ENCODE data around the gene PAK6.

Gene PAK6

DNA sequence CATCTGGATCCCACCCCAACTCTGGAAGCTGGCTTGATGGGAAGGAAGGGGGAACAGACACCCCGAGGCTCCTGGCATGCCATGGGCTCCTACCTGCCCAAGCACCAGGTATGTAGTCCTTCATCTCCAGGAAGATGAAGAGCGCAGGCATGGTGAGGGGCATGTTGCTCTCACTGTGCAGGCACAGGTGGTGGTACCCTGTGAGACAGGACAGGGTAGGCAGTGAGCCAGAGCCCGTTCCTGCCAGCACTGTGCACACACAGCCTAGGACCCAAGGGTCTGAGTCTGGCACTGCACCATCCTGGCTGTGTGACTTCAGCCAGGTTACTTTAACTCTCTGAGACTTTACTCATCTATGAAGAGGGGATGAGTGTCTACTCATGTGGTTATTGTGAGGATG is 53.4 kb downstream of the PAK6 start:
- DNase-seq (ENCODE audit: low read depth in 2 of 2), result no peak

DNA sequence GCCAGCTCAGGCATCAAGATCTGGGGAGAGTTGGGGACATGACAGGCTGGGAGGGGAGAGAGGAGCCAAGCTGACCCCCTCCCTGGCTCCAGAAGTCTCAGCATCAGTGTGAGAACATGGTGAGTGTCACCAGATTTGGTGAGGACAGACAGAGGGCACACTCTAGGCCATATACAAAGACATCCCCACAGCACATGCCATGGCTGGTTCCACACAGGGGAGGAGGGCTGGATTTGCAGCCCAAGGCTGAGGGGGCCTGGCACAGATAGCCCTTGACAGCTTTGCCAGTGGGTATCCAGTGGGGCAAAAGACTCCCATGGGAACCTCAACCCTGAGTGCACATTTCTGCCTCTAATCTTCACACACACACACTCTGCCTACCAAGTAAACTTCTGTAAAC is 54.1 kb downstream of the PAK6 start:
- DNase-seq (ENCODE audit: low read depth in 2 of 2), result no peak

DNA sequence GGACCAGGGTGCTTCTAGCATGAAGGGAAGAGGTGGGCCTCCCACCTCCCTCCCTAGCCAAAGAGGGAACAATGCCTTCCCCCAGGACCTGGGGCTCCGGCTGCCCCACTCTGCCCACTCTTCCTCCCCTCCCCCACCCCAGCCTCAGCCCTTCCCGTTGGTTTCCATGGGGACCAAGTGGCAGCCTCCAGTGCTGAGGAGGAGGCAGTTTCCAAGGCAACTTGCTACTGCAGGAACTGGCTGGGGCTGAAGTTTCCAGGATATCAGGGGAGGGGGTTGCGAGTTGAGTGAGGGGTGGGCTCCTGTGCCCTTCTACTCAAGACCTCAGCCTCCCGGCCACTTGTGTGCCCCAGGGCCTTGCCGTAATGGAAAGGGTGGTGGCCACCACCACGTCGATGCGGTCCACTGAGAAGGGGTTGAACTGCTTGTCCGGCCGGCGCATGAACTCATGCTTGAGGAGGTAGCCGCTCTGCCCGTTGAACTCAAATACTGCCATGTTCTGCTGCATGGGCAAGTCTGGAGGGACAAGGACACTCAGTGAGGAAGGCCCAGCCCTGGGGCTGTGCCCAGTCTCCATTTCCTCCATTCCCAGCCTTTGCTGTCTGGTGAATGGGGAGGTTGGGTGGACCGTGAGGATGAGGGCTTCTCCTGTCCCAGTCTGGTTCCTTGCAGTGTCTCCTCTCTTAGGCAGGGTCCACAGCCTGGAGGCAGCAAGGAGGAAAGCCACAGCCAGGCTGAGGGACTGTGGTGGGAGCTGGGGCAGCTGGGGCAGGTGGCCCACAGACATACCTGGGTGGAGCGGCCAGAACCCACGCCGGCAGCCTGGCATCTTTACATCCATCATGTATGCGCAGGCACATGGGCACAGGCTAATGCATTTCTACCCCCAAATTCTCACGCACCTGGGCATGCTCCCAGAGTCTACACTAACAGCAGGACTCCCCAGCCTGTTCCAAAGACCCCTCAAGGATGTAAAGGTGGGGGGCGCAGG is 55.3 kb downstream of the PAK6 start:
- no peak for DNase-seq (ENCODE audit: low read depth in 2 of 2)

DNA sequence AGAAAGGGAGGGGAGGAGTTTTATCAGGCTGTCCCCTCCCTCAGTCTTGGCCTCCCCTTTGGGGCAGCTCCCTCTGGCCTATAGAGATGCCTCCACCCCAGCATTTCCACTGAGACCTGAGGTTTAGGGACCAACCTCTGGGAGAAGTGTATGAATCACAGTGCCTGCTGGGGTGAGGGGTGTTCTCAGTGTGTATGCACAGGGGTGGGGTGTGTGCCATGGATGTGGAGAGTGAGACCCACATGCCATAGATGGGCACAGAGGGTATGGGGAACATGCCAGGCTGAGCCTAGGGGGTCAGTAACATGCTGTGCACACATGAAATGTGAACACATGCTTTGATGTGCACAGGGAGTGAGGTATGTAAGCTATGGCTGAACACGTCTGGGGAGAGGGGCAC is 56.4 kb downstream of the PAK6 start:
- no peak for DNase-seq (ENCODE audit: low read depth in 2 of 2)

DNA sequence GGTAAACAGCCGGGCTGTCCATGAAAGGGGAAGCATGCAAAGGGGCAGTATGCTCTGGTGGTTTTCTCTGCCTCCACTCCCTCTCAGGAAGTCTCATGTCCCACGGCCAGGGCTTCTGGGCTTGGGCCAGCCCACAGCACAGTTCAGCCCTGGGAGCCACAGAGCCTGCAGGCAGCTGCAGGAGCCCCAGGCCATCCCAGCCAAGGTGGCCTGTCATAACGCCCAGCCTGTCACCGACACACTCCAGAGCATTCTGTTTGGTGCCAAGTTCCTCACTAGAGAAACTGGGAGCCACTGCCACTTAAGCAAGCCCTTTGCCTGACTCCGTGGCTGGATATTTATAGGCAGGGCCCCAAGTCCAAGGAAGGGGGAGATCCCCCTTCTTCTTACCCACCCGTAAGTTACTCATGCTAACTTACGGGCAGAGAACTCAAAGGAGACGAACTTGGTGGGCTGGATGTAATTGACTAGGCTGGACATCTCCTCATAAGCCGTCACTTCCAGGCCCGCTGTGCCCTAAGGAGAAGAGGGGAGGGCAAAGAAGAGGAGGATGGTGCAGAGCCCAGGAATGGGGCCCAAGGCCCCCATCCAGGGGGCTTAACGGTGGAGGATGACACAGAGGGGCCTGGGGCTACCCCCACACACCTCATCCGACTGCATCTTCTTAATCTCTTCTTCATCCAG is 57.2 kb downstream of the PAK6 start:
- no peak for DNase-seq (ENCODE audit: low read depth in 2 of 2)

DNA sequence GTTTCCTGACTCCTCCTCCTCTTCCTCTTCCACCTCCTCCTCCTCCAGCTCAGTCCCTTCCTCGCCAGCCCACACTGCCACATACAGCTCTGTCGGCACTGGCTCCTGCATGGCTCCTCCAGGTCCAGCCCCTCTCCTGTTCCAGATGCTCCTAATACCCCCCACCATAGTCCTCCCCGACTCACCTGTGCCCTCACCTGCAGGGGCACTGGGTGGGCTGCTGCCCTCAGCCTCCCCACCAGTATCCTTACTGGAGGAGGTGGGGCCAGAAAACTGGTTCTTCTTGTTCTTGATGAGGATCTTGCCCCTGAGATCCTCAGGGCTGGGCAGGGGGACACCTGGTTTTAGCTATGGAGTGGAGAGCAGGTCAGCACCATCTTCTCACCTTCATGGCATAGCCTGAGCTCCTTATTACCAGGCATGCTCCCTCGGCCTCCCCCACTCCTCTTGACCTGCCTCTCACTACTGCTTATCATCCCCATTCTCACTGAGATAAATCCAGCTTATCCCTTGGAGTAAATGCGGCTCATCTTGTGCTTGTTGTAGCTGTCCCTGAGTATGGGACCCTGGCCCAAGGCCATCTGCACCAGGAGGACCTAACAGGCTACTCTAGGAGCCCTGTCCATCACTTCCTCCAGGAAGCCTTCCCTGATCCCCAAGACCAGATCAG is 57.8 kb downstream of the PAK6 start:
- DNase-seq (ENCODE audit: low read depth in 2 of 2), result no peak

DNA sequence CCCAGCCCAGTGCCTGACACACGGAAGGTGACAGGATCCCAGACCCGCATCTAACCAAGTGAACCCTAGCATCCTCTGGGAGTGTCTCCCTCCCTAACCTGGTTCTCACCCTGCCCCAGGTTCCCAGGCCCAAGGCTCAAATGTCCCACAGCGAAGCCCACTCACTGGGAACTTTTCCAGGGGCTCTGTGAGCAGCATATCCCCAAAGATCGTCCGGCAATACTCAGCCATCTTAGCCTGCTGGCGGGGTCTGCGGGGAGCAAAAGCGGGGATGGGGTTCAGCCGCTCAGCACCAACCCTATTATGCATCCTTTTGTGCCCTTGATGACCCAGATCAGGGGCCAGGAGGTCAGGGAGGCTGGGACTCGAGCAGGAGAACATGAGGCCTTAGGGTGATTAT is 58.5 kb downstream of the PAK6 start:
- no peak for DNase-seq (ENCODE audit: low read depth in 2 of 2)

DNA sequence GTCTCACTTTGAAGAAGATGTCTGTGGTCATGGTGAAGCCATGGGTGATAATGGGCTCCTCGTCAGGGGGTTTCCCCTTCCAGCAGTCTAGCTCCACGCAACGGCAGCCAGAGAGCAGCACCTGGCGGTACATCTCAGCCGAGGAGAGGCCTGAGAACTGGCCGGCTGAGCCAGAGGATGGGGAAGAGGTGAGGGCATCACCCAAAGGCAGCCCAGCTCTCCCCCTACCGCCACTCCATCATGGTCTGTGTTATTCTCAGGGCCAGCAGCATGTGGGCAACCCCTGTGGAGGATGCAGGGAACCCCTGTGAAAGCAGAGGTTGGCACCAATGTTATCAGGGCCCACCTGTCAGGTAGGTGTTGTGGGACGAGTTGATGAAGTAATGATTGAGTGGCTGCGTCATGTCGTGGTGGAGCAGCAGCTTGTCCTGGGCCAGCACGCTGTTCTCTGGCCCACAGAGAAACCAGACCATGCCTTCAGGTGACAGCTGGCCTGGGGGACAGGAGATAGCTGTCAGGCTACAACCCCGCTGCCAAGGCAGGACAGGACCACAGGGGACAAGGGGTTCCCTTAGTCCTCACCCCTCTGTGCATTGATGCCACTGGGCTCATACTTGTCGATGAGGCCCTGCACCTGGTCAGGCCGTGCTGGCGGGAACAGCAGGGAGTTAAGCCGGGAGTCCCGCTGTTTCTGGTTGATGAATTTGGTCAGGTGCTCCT is 59.5 kb downstream of the PAK6 start:
- no peak for DNase-seq (ENCODE audit: low read depth in 2 of 2)

DNA sequence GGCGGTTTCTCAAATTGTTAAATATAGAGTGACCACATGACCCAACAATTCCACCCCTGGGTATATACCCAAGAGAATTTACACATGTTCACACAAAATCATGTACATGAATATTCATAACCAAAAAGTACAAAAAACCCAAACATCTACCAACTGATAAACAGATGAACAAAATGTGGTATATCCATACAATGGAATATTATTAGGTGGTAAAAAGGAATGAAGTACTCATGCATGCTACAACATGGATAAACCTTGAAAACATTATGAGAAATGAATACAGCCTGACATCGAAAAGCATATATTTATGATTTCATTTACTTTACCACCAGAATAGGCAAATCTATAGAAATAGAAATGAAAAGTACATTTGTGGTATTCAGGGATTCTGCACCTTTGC is 61.5 kb downstream of the PAK6 start:
- no peak for DNase-seq (ENCODE audit: low read depth in 2 of 2)

DNA sequence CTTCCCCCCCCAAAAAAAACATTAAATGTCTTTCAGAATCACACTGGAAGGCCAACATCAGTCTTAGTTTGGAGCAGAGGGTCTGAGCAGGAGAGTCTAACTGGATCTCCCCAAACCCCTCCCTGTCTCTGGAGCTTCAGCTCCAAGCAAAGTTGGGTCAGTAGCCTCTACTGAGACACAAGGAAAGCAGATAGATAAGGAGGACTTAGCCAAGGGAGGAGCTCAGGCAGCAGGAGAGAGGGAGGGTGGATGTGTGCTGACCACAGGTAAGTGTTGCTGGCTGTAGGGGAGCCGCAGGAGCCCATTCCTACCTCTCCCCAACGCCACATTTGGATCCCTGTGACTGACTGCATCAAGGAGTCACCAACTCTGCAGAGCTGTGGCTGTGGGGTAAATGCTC is 61.9 kb downstream of the PAK6 start:
- DNase-seq (ENCODE audit: low read depth in 2 of 2), result no peak

DNA sequence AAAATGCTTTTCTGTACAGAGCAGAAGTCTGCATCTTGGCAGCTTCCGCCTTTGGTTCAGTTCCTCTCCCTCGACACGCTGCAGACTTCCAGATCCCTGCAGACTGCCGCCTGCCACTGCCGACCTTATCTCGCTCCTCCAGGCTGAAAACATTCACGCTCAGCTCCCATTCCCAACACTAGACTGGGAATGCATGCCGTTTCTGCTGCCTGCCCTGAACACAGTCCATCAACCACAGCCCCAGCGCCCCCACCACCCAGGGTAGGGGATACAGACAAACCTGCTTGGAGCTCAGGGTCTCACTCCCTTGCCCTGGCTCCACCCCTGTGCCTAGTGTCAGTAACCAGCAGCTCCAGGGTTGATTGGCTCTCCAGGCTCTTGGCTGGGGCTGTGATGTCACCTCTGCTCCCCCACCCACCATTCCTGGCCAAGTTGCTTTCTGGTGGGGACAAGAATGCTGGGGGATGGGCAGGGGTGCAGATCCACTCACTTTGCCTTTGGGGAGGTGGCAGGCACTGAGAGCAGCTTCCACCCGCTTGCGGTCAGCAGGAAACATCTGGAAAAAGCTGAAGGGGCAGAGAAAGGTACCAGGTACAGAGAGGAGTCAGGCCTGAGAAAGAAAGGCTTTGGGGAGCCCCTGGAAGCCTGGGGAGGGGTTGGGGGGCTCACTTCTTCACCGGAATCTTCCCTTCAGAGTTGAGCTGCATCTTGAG is 62.8 kb downstream of the PAK6 start:
- DNase-seq (ENCODE audit: low read depth in 2 of 2), result no peak

DNA sequence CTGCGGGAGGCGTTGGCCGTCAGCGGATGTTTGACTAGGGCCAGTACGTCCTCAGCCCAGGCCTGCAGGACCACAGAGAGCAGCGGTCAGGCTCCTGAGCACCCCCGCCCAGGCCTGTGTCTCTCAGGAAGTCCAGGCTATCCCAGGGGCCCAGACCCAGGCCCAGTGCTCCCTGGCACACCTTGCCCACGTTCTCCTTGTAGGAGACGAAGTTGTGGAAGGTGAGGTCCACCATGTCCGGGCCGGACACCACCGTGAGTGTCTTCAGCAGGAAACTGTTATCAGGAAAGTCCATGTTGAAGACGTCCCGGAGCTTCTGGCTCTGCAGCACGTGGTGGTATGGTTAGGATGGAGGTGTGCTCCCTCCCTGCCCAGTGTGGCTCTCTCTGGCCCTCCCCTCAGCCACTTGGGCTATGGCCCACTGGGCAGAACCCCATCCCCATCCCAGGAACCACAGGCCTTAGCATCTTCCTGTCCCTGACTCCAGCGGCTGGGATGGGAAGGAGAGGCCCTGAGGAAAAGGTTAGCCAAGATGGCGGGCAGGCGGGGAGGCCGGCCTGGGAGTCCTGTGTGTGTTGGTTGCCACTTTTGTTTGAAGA is 63.5 kb downstream of the PAK6 start:
- DNase-seq (ENCODE audit: low read depth in 2 of 2), result no peak

DNA sequence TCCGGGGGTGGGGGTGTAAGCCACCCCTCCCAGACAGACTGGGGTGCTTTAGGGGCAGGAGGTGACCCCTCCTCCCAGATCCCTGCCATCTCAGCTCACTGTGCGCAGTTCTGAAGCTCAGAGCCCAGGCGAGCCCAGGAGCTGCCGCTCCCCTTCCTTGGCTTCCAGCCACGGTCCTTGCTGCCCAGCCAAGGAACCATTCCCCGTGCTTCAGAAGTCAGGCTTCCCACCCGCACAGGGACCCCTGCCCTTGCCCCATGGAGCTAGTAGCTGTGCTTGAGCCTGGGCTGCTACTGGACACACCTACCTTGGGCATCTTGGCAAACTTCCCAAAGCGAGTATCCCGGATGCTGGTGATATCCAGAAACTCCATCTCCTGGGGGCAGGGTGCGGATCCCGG is 64.1 kb downstream of the PAK6 start:
- no peak for DNase-seq (ENCODE audit: low read depth in 2 of 2)

DNA sequence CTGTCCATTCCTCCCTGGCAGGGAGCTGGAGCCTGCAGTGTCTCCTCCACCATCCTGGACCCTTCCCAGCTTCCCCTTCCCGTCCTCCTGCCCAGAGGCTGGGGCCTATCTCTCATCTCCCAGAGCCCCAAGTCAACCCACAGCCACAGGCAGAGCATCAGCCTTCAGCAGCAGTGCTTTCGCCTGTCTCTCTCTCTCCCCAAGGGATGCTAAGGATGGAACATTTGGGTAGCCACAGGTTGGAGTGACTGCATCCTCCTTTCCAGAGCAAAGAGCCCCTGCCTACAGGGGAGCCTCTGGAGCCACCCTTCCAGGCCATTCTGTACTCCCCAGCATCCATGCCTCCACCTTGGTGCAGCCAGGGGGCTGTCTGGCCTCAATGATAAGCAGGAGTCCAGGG is 64.7 kb downstream of the PAK6 start:
- DNase-seq (ENCODE audit: low read depth in 2 of 2), result no peak

DNA sequence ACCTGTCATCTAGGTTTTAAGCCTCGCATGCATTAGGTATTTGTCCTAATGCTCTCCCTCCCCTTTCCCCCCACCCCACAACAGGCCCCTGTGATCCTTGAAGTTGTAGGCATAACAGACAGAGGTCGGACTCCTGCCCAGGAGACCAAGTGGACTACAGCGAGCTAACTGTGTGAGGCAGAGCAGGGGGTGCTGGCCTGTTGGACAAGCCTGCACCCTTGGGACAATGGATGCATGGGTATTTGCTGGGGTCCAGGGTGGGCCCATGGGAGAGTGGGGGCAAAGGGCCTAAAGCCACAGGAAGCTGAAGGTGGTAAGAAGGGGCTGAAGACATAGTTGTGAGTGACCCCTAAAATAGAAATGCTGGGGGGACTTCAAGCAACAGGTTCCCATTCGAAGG is 66.4 kb downstream of the PAK6 start:
- DNase-seq (ENCODE audit: low read depth in 2 of 2), result no peak

DNA sequence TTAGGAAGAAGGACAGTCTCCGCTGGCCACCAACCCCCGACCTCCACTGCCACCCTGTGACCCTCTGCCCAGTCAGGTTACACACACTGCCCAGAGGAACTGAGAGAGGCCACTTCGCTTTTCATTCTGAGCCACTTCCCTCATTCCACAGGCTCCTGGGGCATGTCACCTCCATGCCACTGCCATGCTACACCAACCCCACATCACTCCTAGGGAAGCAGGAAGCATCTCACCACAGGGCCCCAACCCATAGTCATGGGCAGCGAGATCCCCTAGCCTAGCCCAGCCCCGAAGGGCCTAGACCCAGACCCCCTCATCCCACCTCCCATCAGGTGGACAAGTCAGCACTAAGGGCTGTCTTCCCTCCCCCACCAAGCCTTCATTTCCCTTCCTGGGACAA is 67.5 kb downstream of the PAK6 start:
- DNase-seq (ENCODE audit: low read depth in 2 of 2), result no peak

DNA sequence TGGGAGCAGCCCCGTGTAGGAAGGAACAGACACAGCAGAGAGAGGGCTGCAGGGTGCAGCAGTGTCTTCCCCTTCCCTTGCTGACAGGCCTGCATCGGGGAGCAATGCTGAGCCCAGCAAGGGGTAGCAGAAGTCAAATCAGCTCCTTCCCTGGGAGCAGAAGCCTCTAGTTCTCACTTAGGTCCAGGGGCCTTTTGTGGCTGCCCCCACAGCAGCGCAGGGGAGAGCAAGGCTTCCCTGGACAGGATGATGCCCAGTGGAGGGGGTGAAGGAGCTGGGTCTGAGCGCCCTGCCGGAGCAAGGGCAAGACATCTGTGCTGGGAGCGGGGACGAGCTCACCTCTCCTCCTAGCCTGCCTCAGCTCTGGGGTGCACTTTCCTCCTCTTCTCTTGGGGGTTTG is 68.0 kb downstream of the PAK6 start:
- no peak for DNase-seq (ENCODE audit: low read depth in 2 of 2)

DNA sequence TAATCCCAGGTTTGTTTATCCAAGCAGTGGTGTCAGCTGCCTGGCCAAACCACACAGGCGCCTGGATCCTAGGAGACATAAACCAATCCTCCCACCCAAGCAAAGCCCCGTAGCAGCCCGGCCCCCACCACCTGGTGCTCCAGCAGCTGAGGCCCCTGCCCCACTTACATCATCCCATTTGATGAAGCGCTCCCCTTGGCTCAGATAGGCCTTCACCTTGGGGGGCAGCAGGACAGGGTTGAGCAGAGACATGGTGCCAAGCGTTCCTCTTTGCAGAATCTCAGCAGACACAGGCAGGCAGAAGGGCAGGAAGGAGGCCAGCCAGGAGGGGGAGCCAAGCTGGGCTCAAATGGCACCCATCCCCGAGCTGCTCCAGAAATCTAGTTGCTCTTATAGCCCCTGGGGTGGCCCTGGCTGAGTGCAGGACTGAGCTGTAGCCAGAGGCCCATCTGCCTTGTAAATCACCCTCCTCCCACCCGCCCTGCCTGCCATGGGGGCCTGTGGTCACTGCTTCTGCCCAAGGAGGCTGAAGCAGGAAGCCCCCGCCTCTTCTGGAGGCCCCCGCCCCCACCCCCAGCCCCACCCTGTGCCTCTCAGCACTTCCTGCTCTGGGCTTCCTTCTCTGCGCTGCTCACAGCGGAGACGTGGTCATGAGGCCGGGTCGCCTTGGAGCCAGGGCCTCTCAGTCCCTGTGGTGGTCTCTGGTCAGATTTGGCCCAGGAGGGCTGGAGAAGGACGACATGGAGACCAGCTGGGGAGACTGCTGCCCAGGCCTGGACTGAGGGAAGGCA is 68.8 kb downstream of the PAK6 start, which contains the start of gene PLCB2:
TSS of gene PLCB2 (minus strand) at position 515 of the 791 bp plus-strand sequence. CDS start at position 252, 263 bp downstream.
- peak; percentile 39 to 48 for DNase-seq (ENCODE audit: low read depth in 2 of 2)

DNA sequence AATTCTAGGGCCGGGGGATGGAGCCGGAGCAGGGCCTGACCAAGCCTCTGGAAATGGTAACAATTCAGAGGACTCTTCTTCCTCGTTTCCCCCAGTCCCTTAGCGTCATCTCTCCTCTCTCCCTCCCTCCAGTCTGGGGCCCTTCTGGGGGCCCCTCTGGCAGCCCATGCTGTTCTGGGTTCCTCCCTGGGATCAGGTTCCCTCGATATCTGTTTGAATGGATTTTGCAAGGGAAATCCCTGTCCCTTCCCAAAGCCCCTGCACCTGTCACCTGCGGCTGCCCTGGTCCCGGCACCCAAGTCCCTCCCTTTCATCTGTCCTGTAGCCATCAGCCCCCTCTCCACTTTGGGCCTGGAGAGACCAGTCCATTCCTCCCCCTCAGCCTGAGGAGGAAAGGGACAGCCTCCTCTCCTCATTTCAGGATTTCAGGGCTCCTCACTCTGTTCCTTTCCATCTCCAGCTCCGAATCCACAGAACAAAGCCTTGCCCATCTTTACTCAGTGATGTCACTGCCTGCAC is 70.5 kb downstream of the PAK6 start:
- DNase-seq (ENCODE audit: low read depth in 2 of 2), result no peak

Data from activated CD4-positive, alpha-beta T cell treated with anti-CD3 and anti-CD28 coated beads for 24 hours (primary cell).